Stimulated activated CD4-positive, alpha-beta T cell treated with anti-CD3 and anti-CD28 coated beads, Interleukin-2, amount 100 ng/mL, for 4 hours (primary cell): ENCODE measurements around the gene SLC39A10.

Experiments
- DNase-seq: peaks from one replicate; pipeline ENCODE4 v3.0.0-alpha.2; 2020; ENCODE audit warnings: low read depth

The SLC39A10 gene

DNA sequence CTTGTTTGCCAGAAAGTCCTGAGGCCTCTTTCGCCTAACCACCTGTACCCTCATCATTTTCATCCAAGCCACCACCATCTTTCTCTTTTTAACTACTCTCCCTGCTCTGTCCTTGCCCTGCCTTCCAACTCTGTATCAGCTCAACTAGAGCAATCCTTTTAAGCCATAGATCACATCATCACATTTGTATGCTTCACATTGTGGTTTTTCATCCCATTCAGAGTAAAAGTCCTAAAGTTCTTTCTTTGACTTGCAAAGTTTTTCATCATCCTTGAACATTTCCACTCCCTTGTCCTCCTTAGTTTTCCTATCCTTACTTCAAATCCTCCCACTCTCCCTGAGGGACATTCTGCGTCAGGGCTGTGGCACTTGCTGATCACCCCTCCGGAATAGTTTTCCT is 73.9 kb downstream of the SLC39A10 start:
- DNase-seq: no peak

GRCh38 chr2:195732574-195732973 is 75.5 kb downstream of the SLC39A10 start:
- no peak for DNase-seq

- no peak for DNase-seq
Observed at GRCh38 chr2:195733831-195734230, 76.8 kb downstream of the SLC39A10 start.

GRCh38 chr2:195734395-195734794 is 77.4 kb downstream of the SLC39A10 start:
- DNase-seq: no peak

- DNase-seq: no peak
Observed at GRCh38 chr2:195734931-195735330, 77.9 kb downstream of the SLC39A10 start.

GRCh38 chr2:195735347-195735746 is 78.3 kb downstream of the SLC39A10 start:
- DNase-seq: no peak

GRCh38 chr2:195737511-195738325 is 80.7 kb downstream of the SLC39A10 start:
- no peak for DNase-seq

- DNase-seq: no peak
Observed at GRCh38 chr2:195741191-195741590, 84.2 kb downstream of the SLC39A10 start.

DNA sequence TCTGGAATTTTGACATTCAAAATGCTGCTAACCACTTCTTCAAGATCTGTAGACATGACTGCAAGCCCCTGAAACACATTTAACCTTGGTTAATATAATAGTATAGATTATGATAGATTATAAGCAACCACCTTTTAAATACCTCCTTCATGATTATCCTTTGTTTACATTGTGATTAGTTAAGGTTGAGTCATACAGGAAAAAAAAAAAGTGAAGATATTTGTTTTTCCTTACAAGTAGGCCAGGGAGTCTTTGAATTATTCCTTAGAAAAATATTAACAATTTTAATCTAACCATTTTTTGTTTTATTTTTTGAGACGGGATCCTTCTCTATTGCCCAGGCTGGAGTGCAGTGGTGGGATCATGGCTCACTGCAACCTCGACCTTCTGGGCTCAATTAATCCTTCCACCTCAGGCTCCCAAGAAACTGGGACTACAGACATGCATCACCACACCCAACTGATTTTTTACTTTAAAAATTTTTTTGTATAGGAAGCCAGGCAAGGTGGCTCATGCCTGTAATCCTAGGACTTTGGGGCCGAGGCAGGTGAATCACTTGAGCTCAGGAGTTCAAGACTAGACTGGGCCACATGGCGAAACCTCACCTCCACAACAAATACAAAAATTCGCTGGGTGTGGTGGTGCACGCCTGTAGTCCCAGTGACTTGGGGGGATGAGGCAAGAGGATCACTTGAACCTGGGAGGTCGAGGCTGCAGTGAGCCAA is 99.4 kb downstream of the SLC39A10 start:
- no peak for DNase-seq

GRCh38 chr2:195758846-195759245 is 101.8 kb downstream of the SLC39A10 start:
- DNase-seq: no peak

DNA sequence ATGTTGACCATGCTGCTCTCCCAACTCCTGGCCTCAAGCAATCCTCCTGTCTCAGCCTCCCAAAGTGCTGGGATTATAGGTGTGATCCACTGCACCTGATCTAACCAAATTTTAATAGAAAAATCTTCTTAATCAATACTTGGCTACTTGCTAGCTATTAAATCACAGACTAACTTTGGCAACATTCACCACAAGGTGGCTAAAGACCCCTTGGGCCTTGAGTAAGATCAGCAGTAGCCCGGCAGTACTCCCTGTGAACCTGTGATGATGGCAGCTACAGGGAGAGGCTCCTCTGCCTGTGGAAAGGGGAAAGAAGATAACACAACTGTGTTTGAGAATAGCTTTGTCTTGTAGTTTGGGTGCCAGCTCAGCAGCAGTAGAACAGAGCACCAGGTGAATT is 102.9 kb downstream of the SLC39A10 start:
- no peak for DNase-seq

- no peak for DNase-seq
Observed at GRCh38 chr2:195763866-195764265, 106.8 kb downstream of the SLC39A10 start.

- no peak for DNase-seq
Observed at GRCh38 chr2:195766691-195767090, 109.7 kb downstream of the SLC39A10 start.

DNA sequence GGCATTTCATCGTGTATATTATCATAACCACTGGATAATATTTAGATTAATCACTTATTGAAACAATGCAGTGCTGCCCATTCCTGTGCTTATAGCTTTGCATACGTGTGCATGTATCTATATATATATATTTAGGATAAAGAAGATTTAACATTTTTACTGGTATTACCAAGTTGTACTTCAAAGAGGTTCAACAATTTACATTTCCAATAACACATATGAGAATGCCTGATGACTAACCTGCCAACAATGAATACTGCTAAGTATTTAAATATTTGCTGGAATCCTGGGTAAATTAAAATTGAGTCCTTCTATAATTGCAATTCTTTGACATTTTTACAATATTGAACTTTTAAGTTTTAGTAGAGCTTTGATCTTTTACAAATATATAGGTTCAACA is 111.4 kb downstream of the SLC39A10 start:
- no peak for DNase-seq

DNA sequence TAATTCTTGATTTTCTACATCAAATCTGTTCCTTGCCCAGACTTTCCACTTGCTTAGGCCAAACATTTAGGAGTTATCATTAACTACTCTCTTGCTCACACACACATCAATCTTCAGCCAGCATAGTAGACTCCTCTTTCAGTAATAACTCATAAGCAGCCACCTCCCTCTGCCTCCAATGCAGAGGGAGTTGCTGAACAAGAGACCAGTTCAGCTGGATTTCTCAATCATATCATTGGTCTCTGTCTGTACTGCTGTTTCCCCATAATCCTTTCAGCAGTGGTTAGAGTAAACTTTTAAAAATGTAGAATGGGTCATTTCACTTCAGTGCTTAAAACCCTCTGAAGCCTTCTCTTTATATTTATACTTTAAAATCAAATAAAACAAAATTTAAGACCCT is 112.9 kb downstream of the SLC39A10 start:
- no peak for DNase-seq

- no peak for DNase-seq
Observed at GRCh38 chr2:195779491-195779890, 122.5 kb downstream of the SLC39A10 start.

DNA sequence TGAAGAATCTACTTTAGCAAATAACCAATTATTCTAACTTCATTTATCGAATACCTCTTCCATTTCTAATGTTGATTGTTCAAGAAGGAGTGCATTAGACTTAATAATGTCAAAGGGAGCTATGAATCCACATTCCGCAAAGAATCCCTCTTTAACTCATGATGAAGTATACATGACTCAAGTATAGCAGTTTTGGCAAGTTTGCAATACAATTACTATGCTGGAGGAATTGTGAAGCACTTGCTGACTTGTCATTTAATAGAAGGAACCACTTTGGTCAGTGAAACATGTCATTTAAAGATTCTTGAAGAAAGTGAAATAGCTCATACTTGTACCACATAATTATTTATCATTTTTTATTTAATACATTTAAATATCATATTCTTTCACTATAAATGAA is 125.1 kb downstream of the SLC39A10 start:
- no peak for DNase-seq
